ENCODE results near the gene SEMA3A. TPM values are rescaled to one million over a fixed set of nuclear protein-coding genes. Genes with fewer than 3 reads are reported as not detected.
A peak's percentile ranks its signal among the peaks of the same experiment; 100 is the strongest.

Gene SEMA3A
- total and polyA plus RNA-seq, 4 donors, result 0.13 to 0.56 (median 0.20) TPM

GRCh38 chr7:83976302-83976701 is 218.3 kb downstream of the SEMA3A start:
- TF ChIP-seq ATF3 (IDR thresholded peaks at IDR 0.05), result no peak
- TF ChIP-seq CTCF (IDR thresholded peaks at IDR 0.05; ENCODE audit: low read depth, low read length, missing input control), result peak; percentile 56
- peak; percentile 76 to 82 for TF ChIP-seq RAD21 (IDR thresholded peaks at IDR 0.05)
- Histone ChIP-seq H3K4me1 (ENCODE audit: control insufficient read depth in 4 of 4, insufficient read depth in 4 of 4, low read length in 3 of 4) (no peaks in the 10 kb centered on the region), H3K4me3 (ENCODE audit: low read depth in 1 of 3, low read length in 3 of 3) (no peak overlapping the region), H3K27me3 (ENCODE audit: control insufficient read depth in 4 of 4, insufficient read depth in 4 of 4, low read length in 3 of 4) (no peaks in the 10 kb centered on the region), H3K9me3 (ENCODE audit: control insufficient read depth in 4 of 4, low read length in 3 of 4) (no peaks in the 10 kb centered on the region), H3K27ac (ENCODE audit: low read depth in 1 of 2, low read length in 2 of 2) (no peak overlapping the region), H3K36me3 (ENCODE audit: control insufficient read depth in 4 of 4, insufficient read depth in 3 of 4, low read depth in 1 of 4, low read length in 3 of 4) (no peaks in the 10 kb centered on the region), H3K9ac (ENCODE audit: low read depth in 1 of 2, low read length in 2 of 2) (no peak overlapping the region)
- DNase-seq (ENCODE audit: low spot score), result no peak

- Histone ChIP-seq H3K27me3 (ENCODE audit: control insufficient read depth in 4 of 4, insufficient read depth in 4 of 4, low read length in 3 of 4) (no peaks in the 10 kb centered on the region), H3K27ac (ENCODE audit: low read depth in 1 of 2, low read length in 2 of 2) (no peak overlapping the region), H3K4me1 (ENCODE audit: control insufficient read depth in 4 of 4, insufficient read depth in 4 of 4, low read length in 3 of 4) (no peaks in the 10 kb centered on the region), H3K9ac (ENCODE audit: low read depth in 1 of 2, low read length in 2 of 2) (no peak overlapping the region), H3K9me3 (ENCODE audit: control insufficient read depth in 4 of 4, low read length in 3 of 4) (no peaks in the 10 kb centered on the region), H3K36me3 (ENCODE audit: control insufficient read depth in 4 of 4, insufficient read depth in 3 of 4, low read depth in 1 of 4, low read length in 3 of 4) (no peaks in the 10 kb centered on the region), H3K4me3 (ENCODE audit: low read depth in 1 of 3, low read length in 3 of 3) (no peak overlapping the region)
- DNase-seq (ENCODE audit: low spot score), result no peak
- TF ChIP-seq ATF3 (IDR thresholded peaks at IDR 0.05) (no peak), REST (IDR thresholded peaks at IDR 0.05) (no peak), CTCF (IDR thresholded peaks at IDR 0.05; ENCODE audit: low read depth, low read length, missing input control) (no peak), EGR1 (IDR thresholded peaks at IDR 0.05; ENCODE audit: low read depth in 2 of 2) (no peak), JUND (IDR thresholded peaks at IDR 0.05) (no peak), TAF1 (conservative IDR thresholded peaks at IDR 0.05) (no peak), HNF4A (conservative IDR thresholded peaks at IDR 0.05) (no peak), ZBTB33 (IDR thresholded peaks at IDR 0.05) (no peak), SP1 (IDR thresholded peaks at IDR 0.05) (no peak), RAD21 (IDR thresholded peaks at IDR 0.05) (no peak), FOXA2 (IDR thresholded peaks at IDR 0.05) (no peak), RXRA (IDR thresholded peaks at IDR 0.05) (no peak), HNF4G (IDR thresholded peaks at IDR 0.05) (no peak), YY1 (IDR thresholded peaks at IDR 0.05) (no peak), GABPA (IDR thresholded peaks at IDR 0.05 in 1 of 2, conservative IDR thresholded peaks at IDR 0.05 in 1 of 2) (no peak), FOXA1 (IDR thresholded peaks at IDR 0.05) (no peak), MAX (IDR thresholded peaks at IDR 0.05) (no peak)
Observed at GRCh38 chr7:83970081-83970480, 224.5 kb downstream of the SEMA3A start.

All from liver (tissue), 9 donors.